GM21360 (cell line): Measurements from ENCODE around the gene ATF7.
"Not testable (repeated sequence)": the region's sequence is repeated elsewhere in the genome, so short reads cannot be mapped to it uniquely, and the experiment has no call there.

Experiments
- ATAC-seq: cut with Tn5 transposase; IDR thresholded peaks from one replicate; pipeline ENCODE4 v1.9.1; 2021; ENCODE audit warnings: mild to moderate bottlenecking, moderate library complexity; ENCODE audit not compliant: unreplicated experiment

The ATF7 gene

GRCh38 chr12:53627919-53628318 lies 1.7 kb upstream of the ATF7 start:
- no peak for ATAC-seq

GRCh38 chr12:53626702-53627169 lies 554 bp upstream of the ATF7 start:
- ATAC-seq: no peak

GRCh38 chr12:53625373-53625945 lies 723 bp downstream of the ATF7 start:
- no peak for ATAC-seq

GRCh38 chr12:53624956-53625355 lies 1.2 kb downstream of the ATF7 start:
- no peak for ATAC-seq

DNA sequence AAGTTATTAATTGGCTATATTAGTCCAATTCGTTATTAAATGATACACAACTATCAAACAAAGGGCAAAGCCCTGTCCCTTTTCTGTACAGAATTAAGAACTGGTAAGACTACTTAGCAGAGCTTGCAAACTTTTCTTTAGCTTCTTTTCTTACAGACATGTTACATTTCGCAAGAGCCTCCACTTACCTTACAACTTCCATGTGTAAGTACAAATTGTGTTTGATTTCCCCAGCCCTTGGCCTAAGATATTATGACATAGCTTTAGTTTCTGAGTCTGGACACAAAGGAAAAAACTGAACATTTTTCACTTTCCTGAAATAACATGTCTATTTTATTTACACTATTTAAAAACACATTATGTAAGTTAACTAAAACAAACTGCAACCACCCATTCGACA lies 1.7 kb downstream of the ATF7 start:
- ATAC-seq: no peak

- no peak for ATAC-seq
These were observed 2.4 kb downstream of the ATF7 start for GRCh38 chr12:53623548-53624385.

DNA sequence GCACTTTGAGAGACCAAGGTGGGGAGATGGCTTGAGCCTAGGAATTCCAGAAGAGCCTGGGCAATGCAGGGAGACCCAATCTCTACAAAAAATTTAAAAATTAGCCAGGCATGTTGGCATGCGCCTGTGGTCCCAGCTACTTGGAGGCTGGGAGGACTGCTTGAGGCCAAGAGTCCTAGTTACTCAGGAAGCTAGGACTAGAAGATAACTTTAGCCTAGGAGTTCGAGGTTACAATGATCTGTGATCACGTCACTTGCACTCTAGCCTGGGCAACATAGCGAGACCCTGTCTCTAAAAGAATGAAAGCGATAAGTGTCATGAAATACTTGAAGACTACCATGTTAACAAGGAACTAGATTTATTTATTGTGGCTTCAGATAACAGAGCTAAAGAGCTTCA lies 3.5 kb downstream of the ATF7 start:
- ATAC-seq: no peak

- ATAC-seq: no peak
These were observed 7.9 kb downstream of the ATF7 start for GRCh38 chr12:53618275-53618674.

- ATAC-seq: no peak
These were observed 8.5 kb downstream of the ATF7 start for GRCh38 chr12:53617700-53618099.

GRCh38 chr12:53616950-53617349 lies 9.2 kb downstream of the ATF7 start:
- ATAC-seq: no peak

DNA sequence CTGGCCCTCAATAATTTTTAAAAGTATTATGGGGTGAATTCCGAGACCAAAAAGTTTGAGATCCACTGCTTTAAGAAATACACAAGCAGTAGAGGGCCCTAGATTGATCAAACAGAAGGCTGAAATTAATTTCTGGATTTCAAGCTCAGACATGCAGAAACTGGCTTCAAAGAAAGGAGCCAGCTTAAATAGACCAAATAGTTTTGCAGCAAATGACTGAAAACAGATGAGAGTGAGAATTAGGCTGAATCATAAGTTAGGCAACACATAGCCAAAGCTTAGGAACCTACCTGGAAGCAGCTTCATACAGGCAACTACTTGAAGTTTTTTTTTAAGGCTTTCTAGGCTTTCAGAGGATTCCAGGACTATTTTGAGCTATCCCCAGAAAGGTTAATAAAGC lies 12.4 kb downstream of the ATF7 start:
- no peak for ATAC-seq

DNA sequence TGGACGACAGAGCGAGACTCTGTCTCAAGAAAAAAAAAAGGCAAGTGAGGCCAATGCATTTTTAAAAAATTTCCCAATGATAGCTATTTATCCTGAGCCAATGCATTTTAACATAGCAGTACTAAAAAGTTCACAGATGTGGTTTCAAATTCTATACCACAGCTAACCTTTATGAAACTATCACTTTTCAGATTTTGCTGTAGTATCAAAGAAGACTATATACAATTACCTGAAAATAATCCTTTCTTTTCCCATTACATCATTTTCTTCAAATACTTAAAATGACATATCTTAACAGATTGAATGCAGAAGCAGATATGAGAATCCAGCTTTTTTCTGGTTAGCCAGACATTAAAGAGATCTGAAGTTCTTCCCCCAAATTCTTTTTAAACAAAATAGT lies 13.2 kb downstream of the ATF7 start:
- no peak for ATAC-seq

GRCh38 chr12:53611304-53611703 lies 14.9 kb downstream of the ATF7 start:
- ATAC-seq: no peak

GRCh38 chr12:53606688-53607087 lies 19.5 kb downstream of the ATF7 start:
- ATAC-seq: not testable (repeated sequence)

- no peak for ATAC-seq
These were observed 21.6 kb downstream of the ATF7 start for GRCh38 chr12:53604581-53604980.

- no peak for ATAC-seq
These were observed 22.4 kb downstream of the ATF7 start for GRCh38 chr12:53603804-53604203.

GRCh38 chr12:53603196-53603595 lies 23.0 kb downstream of the ATF7 start:
- no peak for ATAC-seq

DNA sequence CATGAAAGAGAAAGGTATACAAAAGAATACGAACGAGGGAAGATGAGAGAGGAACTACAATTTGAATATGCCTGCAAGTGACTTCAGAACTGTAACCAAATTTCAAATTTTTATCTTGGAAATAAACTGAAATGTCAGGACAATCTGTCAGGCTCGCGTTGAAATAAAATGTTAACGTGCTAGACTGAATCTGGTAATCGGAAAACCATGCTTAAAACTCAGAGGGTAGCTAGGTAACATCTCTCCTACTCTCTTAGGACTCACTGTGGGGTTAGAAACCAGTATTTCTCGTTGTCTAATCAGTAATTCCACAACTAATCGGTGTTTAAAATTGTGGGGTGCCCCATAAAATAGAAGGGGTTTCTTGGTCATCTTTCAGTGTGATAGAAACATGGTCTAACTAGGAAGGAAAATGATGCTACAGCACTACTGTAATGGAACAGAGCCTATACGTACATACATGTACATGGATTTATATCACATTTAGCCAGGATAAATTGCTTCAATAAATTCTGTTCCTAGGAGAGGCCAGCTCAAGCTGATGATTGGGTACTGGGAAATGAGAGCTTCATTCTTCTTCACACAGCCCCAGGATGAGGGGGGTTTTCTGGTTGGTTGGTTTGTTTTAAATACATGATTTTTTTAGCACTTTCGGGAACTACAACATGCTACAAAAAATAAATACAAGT lies 23.9 kb downstream of the ATF7 start:
- no peak for ATAC-seq

GRCh38 chr12:53601296-53601847 lies 24.8 kb downstream of the ATF7 start:
- ATAC-seq: no peak

DNA sequence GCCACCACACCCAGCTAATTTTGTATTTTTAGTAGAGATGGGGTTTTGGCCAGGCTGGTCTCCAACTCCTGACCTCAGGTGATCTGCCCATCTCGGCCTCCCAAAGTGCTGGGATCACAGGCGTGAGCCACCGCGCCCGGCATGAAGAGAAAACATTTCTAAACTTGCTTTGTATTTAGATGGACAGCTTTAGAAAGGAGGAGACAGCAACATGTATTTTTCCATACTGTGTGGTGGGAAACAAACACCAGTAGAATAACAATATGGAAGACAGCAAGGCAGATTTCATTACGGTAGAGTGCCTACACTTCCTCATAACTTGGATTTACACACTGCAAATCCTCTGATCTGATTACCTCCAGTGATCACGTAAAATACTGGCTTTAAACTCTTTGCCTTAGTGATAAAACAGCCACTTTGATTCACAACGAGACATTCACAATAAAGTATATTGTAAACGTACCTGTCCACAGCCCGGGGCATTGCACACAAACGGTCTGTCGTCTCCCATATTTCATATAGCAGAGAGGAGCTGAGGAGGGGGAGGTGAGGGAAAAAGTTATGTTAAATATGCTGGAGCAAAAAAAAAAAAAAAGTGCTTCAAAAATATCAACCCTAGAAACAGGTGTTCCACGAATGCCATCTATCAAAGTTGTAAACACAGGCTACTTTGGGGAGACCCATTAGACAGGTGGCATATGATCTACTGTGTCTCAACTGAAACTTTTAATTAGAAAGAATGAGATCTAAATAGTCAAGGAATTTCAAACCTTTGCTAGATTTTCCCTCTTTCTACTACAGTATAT lies 25.5 kb downstream of the ATF7 start:
- ATAC-seq: no peak

DNA sequence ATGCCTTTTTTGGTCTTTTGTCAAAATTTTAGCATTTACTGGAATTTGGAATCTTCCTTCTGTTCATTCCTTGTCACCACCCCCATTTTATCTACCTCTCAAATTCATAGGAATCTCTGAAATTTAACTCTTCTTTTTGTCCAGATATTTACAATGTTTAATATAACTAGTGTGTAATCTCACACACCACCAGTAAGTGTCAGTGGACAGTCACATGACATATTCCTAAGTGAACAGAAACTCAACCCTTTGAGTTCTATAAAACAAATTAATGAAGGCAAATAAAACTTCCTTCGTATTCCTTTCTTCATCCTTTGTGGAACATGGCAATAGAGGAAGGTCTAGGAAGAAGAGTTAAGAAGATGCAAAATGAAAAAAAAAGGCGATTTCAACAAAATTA lies 26.6 kb downstream of the ATF7 start:
- ATAC-seq: no peak
